Activated CD4-positive, alpha-beta T cell treated with anti-CD3 and anti-CD28 coated beads, Interleukin-2, amount 50 U/mL, for 4 hours (primary cell): Measurements from ENCODE around the gene FRMD4A.
"Not testable (repeated sequence)": the region's sequence is repeated elsewhere in the genome, so short reads cannot be mapped to it uniquely, and the experiment has no call there.

Experiments used
- DNase-seq, 2 experiments: peaks; one replicate each; pipeline ENCODE4 v3.0.0-alpha.2; 2020

FRMD4A gene

GRCh38 chr10:13770760-13771493 is 559.8 kb downstream of the FRMD4A start:
- DNase-seq: no peak

DNA sequence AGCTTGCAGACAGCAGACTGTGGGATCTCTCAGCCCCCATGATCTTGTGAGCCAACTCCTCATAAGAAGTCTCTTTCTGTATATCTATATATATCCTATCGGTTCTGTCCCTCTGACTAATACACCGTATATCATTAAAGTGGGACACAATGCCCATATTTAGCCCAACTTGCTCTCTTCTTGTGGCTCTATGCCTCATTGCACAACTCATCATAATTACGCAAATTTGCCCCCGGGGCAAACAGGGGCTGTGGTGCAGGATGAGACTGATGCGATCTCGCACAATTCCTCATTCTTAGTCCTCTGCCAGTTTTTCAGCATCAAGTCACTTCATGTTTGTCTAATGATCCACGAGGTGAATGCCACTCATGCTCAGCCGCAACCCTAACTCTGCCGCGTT is 560.8 kb downstream of the FRMD4A start:
- DNase-seq: no peak

DNA sequence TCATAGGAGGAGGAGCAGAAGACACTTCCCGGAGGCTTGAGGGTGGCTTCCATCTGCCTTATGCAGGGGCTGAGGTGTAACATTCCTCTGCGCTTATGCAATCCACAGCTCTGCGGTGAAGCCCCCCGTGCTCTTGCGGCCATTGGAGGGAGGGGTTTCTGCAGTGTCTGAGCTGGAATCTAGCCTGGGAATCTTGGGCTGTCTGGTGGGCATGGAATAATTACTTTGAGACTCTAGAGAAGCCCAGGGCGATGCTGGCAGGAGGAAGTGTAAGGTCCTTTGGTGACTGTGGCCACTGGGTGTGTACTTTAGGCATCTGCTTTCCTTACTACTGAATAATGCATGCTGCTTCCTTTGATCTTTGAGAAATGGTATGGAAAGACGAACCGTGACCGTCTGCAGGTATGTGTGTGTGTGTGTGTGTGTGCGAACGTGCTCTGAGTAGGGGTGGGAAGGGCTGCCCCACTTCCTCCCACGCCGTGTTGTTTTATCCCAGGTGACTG is 563.0 kb downstream of the FRMD4A start:
- DNase-seq: no peak

DNA sequence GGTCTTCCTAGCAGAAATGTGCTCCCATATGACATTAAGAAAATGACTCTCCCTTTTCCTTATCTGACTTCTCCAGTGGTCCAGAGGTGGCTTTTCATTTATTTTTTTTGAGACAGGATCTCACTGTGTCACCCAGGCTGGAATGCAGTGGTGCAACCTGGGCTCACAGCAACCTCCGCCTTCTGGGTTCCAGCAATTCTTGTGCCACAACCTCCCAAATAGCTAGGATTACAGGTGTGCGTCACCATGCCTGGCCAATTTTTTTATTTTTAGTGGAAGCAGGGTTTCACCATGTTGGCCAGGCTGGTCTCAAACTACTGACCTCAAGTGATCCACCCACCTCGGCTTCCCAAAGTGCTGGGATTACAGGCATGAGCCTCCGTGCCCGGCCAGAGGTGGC is 563.6 kb downstream of the FRMD4A start:
- not testable (repeated sequence) for DNase-seq

- no peak for DNase-seq
These were observed 564.9 kb downstream of the FRMD4A start for GRCh38 chr10:13765641-13766341.

- no peak for DNase-seq
These were observed 569.1 kb downstream of the FRMD4A start for GRCh38 chr10:13761490-13762091.

DNA sequence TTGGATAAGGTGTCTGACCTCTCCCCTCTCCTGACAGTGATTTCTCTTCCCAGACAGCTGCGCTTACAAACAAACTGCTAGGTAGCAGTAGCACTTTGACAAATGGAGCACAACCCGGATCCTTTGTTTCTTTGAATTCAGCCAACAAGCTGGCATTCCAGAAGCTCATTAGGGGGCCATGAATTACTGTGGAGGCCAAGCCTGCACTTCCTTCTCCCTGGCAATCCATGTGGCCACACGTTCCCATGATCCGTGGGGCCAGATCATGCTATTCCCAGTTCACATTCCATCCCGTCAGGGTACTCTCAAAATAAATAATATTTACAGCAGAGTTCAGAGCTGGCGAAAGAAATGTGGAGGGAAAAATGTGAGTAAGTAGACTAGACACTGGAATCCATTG is 571.6 kb downstream of the FRMD4A start:
- no peak for DNase-seq

DNA sequence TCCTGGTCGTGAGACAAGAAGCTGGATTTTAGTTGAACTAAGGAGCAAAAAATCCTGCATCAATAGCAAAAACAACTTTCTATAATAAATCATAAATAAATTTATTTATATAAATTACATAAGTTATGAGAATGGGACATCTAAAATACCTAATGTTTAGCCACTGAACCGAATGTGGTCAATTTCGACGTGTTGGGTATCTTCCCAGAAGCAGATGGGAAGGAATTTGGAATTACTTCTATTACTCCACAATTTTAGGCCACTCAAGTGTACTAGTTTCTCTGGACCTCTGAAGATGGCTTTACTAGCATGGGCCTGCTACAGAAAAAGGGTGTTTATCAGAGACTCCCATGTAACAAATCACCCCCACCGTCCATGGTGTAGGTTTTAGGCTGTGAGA is 572.0 kb downstream of the FRMD4A start:
- no peak for DNase-seq

GRCh38 chr10:13758312-13758711 is 572.4 kb downstream of the FRMD4A start:
- no peak for DNase-seq

GRCh38 chr10:13754277-13754676 is 576.4 kb downstream of the FRMD4A start:
- no peak for DNase-seq

DNA sequence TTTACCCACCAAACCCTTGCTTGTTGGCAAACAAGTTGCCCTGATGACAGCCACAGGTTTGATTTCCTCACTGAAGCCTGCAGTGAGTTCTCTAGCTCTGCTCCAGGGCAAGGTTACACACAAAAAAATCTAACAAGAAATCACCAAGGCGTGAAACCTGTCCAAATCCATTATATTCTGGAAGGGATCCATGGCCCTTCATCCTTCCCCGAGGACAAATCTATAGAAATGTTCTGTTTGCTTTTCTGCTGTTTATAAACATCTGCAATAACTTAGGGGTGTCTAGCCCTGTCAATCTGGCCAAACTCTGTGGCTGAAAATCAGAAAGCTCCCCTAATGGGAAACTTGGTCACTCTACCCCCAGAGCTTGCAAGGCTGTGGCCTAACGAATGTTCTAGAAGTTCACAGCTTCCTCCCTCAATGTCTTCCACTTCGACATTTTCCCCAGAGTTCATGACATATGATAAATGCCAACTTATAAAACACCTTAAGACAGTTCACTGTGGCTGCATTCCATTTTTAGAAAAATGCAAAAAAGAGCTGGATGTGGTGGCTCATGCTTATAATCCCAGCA is 579.4 kb downstream of the FRMD4A start:
- DNase-seq: no peak

DNA sequence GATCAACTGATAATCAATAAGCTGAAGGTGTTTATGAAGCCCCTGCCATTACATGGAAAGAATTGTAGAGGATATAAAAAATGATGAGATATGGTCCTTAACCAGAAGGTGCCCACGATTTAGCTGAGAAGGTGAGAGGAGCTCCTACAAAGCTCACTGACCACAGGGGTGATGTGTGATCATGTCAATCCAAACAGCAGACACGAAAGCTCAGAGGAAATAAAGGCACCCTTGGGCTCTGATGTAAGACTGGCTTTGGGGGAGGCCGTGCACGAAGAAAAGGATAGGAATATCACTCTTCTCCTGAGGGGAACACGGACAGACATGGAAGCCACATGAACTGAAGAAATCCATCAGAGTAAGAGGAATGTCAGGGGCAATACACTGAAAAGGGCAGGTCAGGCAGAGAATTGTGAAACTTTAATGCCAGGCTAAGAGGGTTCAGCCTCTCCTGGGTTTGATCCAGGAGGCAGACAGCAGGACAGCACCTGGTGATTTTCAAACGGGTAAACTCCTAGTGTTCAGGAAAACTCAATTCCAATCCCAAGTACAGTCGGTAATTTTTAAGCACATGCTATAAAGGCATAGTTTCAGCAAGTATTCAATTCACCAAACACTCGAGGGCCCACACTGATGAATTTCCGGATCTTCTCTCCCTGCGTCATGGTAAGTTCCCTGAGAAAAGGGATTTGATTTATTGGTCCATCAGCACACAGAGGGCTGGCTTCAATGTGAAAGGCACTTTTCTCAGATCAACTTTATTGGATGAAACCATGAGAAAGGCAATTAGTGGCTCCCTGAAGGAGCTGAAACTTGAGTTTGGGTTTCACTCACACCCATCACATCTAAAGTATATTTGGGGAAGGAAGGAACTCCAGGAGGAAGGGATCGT is 580.2 kb downstream of the FRMD4A start:
- no peak for DNase-seq

- no peak for DNase-seq
These were observed 585.5 kb downstream of the FRMD4A start for GRCh38 chr10:13745271-13745670.

- DNase-seq: no peak
These were observed 586.8 kb downstream of the FRMD4A start for GRCh38 chr10:13743963-13744362.

DNA sequence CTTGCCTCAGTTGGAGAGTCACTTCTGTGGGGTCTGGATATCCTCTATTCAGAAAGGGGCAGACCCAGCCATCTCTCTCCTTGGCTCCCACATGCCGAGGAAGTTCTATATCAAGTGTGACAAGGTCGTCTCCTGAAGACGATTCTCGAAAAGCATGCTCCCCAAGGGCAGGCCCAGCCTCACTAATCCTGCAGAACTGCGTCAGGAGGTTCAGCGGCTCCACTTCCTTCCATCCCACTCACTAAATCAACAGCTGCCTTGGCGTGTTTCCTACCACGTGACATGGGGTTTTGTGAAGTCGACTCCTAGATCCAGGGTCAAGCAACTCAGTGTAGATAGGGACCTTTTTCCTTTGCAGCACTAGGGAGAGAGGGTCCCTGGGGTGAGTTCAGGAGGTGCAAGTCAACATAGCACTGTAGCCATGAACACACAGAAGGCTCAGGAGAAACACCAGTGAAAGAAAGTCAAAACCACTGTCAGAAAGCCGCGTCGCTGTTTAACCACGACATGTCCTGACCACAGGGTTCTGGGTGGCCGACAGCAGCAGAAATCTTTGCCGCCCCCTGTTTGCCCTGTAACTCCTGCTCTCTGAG is 587.5 kb downstream of the FRMD4A start:
- no peak for DNase-seq

- DNase-seq: no peak
These were observed 589.3 kb downstream of the FRMD4A start for GRCh38 chr10:13741438-13741837.

- DNase-seq: no peak
These were observed 590.3 kb downstream of the FRMD4A start for GRCh38 chr10:13740461-13740860.

GRCh38 chr10:13739183-13739582 is 591.5 kb downstream of the FRMD4A start:
- no peak for DNase-seq

GRCh38 chr10:13736506-13736905 is 594.2 kb downstream of the FRMD4A start:
- no peak for DNase-seq

DNA sequence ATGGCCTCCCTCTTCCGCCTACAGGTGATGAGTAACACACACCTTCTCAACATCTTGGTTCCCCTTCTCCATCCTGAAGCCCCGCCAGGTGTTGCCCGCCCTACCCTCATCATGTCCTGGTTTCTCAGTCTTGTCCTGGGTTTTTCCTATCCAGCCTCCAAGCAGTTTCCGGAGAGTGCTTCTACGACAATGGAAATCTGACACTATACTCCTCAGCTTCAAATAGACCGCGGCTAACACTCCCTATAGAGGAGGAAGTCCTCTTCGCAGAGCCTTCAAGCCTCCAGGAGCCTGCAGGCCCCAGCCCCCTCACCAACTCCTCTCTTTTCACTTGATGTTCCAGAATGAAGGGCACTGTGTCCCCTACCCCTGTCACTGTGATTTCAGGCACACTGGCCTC is 596.6 kb downstream of the FRMD4A start:
- no peak for DNase-seq

DNA sequence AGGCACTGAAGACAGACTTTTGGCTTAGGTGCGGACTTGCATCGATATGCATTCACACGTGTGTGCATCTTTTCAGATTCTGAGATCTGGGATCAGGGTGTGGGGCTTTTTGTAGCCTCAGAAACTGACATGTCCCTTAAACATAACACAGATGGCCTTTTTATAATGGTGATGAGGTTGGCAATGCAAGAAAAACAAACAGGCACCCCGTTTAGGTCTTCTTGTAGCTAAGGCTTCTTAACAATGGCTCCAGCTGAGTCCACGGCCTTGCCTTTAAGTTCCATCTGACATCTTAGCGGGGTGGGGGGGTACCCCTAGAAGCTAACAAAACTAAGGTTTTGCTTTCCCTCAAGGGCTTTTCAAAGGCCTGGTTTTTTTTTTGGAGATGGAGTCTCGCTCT is 597.7 kb downstream of the FRMD4A start:
- no peak for DNase-seq

DNA sequence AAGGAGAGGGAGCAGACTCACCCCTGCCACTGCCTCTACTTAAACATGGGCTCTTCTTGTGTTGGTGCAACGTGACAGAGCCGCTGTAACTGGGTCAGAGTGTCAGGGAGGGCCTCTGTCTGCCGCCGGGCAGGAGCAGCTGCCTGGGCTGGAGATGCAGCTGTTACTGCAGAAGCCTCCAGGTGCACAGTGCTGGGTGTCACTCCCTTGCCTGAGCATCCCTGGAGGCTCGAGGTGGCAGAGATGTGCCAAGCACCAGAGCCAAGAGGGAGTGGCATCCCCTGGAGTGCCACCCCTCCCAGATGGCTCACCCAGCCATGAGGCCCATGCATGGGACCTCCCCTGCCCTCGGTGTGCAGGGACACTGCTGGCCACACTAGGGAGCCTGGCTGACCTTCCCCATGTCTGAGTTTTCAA is 598.3 kb downstream of the FRMD4A start:
- DNase-seq: no peak
